ENCODE results near the gene CACNA1B.

CACNA1B gene

GRCh38 chr9:138009803-138010690 is 132.5 kb downstream of the CACNA1B start:
- Mint-ChIP-seq H3K27ac (no peak overlapping the region), H3K9me3 (no peaks in the 10 kb centered on the region), H3K4me1 (no peaks in the 10 kb centered on the region), H3K27me3 (ENCODE audit: low read depth) (peaks cover 16% of the 10 kb centered on the region), H3K4me3 (peak overlapping the region in 1 of 3 experiments; percentile 14), H3K36me3 (ENCODE audit: low read depth) (no peaks in the 10 kb centered on the region)
- TF ChIP-seq CTCF (IDR thresholded peaks at IDR 0.05; ENCODE audit: unreplicated experiment in 3 of 3): no peak

GRCh38 chr9:138010861-138011260 is 133.3 kb downstream of the CACNA1B start:
- Mint-ChIP-seq H3K27me3 (ENCODE audit: low read depth) (peaks cover 16% of the 10 kb centered on the region), H3K27ac (no peak overlapping the region), H3K9me3 (no peaks in the 10 kb centered on the region), H3K36me3 (ENCODE audit: low read depth) (no peaks in the 10 kb centered on the region), H3K4me3 (no peak overlapping the region), H3K4me1 (no peaks in the 10 kb centered on the region)
- no peak for TF ChIP-seq CTCF (IDR thresholded peaks at IDR 0.05; ENCODE audit: unreplicated experiment in 3 of 3)

- TF ChIP-seq CTCF (IDR thresholded peaks at IDR 0.05; ENCODE audit: unreplicated experiment in 3 of 3): no peak
- Mint-ChIP-seq H3K9me3 (no peaks in the 10 kb centered on the region), H3K4me3 (no peak overlapping the region), H3K36me3 (ENCODE audit: low read depth) (no peaks in the 10 kb centered on the region), H3K27ac (no peak overlapping the region), H3K27me3 (ENCODE audit: low read depth) (peaks cover 20% of the 10 kb centered on the region), H3K4me1 (no peaks in the 10 kb centered on the region)
These were observed 134.4 kb downstream of the CACNA1B start for GRCh38 chr9:138011951-138012500.

- TF ChIP-seq CTCF (IDR thresholded peaks at IDR 0.05; ENCODE audit: unreplicated experiment in 3 of 3): no peak
- H3K4me3 Mint-ChIP-seq: no peak overlapping the region
- H3K27me3 Mint-ChIP-seq (ENCODE audit: low read depth): peaks cover 25% of the 10 kb centered on the region
- no peaks in the 10 kb centered on the region for H3K9me3 Mint-ChIP-seq
- no peaks in the 10 kb centered on the region for H3K36me3 Mint-ChIP-seq (ENCODE audit: low read depth)
- H3K4me1 Mint-ChIP-seq: no peaks in the 10 kb centered on the region
- H3K27ac Mint-ChIP-seq: no peak overlapping the region
These were observed 135.7 kb downstream of the CACNA1B start for GRCh38 chr9:138013273-138013672.

GRCh38 chr9:138013836-138014562 is 136.4 kb downstream of the CACNA1B start:
- no peaks in the 10 kb centered on the region for H3K9me3 Mint-ChIP-seq
- no peak for TF ChIP-seq CTCF (IDR thresholded peaks at IDR 0.05; ENCODE audit: unreplicated experiment in 3 of 3)
- no peaks in the 10 kb centered on the region for H3K36me3 Mint-ChIP-seq (ENCODE audit: low read depth)
- peaks cover 25% of the 10 kb centered on the region for H3K27me3 Mint-ChIP-seq (ENCODE audit: low read depth)
- no peak overlapping the region for H3K4me3 Mint-ChIP-seq
- H3K4me1 Mint-ChIP-seq: no peaks in the 10 kb centered on the region
- H3K27ac Mint-ChIP-seq: no peak overlapping the region
